ENCODE measurements around the gene SGMS1.
"Not testable (repeated sequence)": the region's sequence is repeated elsewhere in the genome, so short reads cannot be mapped to it uniquely, and the experiment has no call there.

The SGMS1 gene

GRCh38 chr10:50623663-50624412 is at the start of gene SGMS1:
TSS of gene SGMS1 (minus strand) at chr10:50623956. CDS start at chr10:50344114, 279,842 bp downstream.
- peak; percentile 57 for DNase-seq

- DNase-seq, result not testable (repeated sequence)
Observed at GRCh38 chr10:50672152-50672551, 48.4 kb upstream of the SGMS1 start.

- DNase-seq, result not testable (repeated sequence)
Observed at GRCh38 chr10:50671645-50672044, 47.9 kb upstream of the SGMS1 start.

GRCh38 chr10:50669957-50670356 is 46.2 kb upstream of the SGMS1 start:
- not testable (repeated sequence) for DNase-seq

- DNase-seq, result not testable (repeated sequence)
Observed at GRCh38 chr10:50667353-50667752, 43.6 kb upstream of the SGMS1 start.

- not testable (repeated sequence) for DNase-seq
Observed at GRCh38 chr10:50662420-50662819, 38.7 kb upstream of the SGMS1 start.

GRCh38 chr10:50661563-50661962 is 37.8 kb upstream of the SGMS1 start:
- not testable (repeated sequence) for DNase-seq

GRCh38 chr10:50659865-50660730 is 36.3 kb upstream of the SGMS1 start:
- not testable (repeated sequence) for DNase-seq

GRCh38 chr10:50659016-50659864 is 35.5 kb upstream of the SGMS1 start:
- DNase-seq, result not testable (repeated sequence)

- DNase-seq, result no peak
Observed at GRCh38 chr10:50658165-50658564, 34.4 kb upstream of the SGMS1 start.

GRCh38 chr10:50653758-50654157 is 30.0 kb upstream of the SGMS1 start:
- DNase-seq, result no peak

- DNase-seq, result no peak
Observed at GRCh38 chr10:50653142-50653541, 29.4 kb upstream of the SGMS1 start.

- DNase-seq, result no peak
Observed at GRCh38 chr10:50651808-50652207, 28.1 kb upstream of the SGMS1 start.

- no peak for DNase-seq
Observed at GRCh38 chr10:50650481-50650880, 26.7 kb upstream of the SGMS1 start.

GRCh38 chr10:50648935-50649227 is 25.1 kb upstream of the SGMS1 start:
- DNase-seq, result no peak

- DNase-seq, result no peak
Observed at GRCh38 chr10:50648089-50648934, 24.6 kb upstream of the SGMS1 start.

GRCh38 chr10:50647350-50647749 is 23.6 kb upstream of the SGMS1 start:
- DNase-seq, result not testable (repeated sequence)

GRCh38 chr10:50645236-50645635 is 21.5 kb upstream of the SGMS1 start:
- no peak for DNase-seq

GRCh38 chr10:50641626-50642025 is 17.9 kb upstream of the SGMS1 start:
- no peak for DNase-seq

GRCh38 chr10:50640238-50640637 is 16.5 kb upstream of the SGMS1 start:
- no peak for DNase-seq

- no peak for DNase-seq
Observed at GRCh38 chr10:50636618-50637579, 13.1 kb upstream of the SGMS1 start.
